H9 (cell line): ENCODE measurements around the gene NBEAL1. TPM values are rescaled to one million over a fixed set of nuclear protein-coding genes. Genes with fewer than 3 reads are reported as not detected.

ENCODE experiments used
- DNase-seq: peaks from one replicate; pipeline ENCODE4 v3.0.0-alpha.2; 2017
- H2AFZ ChIP-seq: one replicate; pipeline ENCODE4 v1.6.1; 2013; ENCODE audit warnings: mild to moderate bottlenecking, low read length, control low read depth, moderate library complexity
- H2AK5ac ChIP-seq: 2 replicates; pipeline ENCODE4 v1.6.1; 2013; ENCODE audit warnings: low read length, control low read depth, mixed read lengths; ENCODE audit not compliant: insufficient read length
- H2BK120ac ChIP-seq: one replicate; pipeline ENCODE4 v1.6.1; 2013; ENCODE audit warnings: low read depth, mild to moderate bottlenecking, low read length, control low read depth, inconsistent platforms; ENCODE audit not compliant: poor library complexity, severe bottlenecking
- H2BK12ac ChIP-seq: 2 replicates; pipeline ENCODE4 v1.6.1; 2013; ENCODE audit warnings: low read length, control low read depth, mixed read lengths, low read depth; ENCODE audit not compliant: insufficient read length
- H2BK15ac ChIP-seq: 2 replicates; pipeline ENCODE4 v1.6.1; 2013; ENCODE audit warnings: low read depth, low read length, control low read depth
- H2BK20ac ChIP-seq: one replicate; pipeline ENCODE4 v1.6.1; 2013; ENCODE audit warnings: low read depth, mild to moderate bottlenecking, low read length, control low read depth, inconsistent platforms; ENCODE audit not compliant: poor library complexity, severe bottlenecking
- H2BK5ac ChIP-seq: 2 replicates; pipeline ENCODE4 v1.6.1; 2013; ENCODE audit warnings: low read length, control low read depth, mixed read lengths; ENCODE audit not compliant: insufficient read length
- H3K14ac ChIP-seq: 2 replicates; pipeline ENCODE4 v1.6.1; 2013; ENCODE audit warnings: low read length, control low read depth; ENCODE audit not compliant: insufficient read depth
- H3K18ac ChIP-seq: 2 replicates; pipeline ENCODE4 v1.6.1; 2013; ENCODE audit warnings: low read depth, mild to moderate bottlenecking, mixed read lengths, low read length, control low read depth; ENCODE audit not compliant: insufficient read length
- H3K23ac ChIP-seq: 2 replicates; pipeline ENCODE4 v1.6.1; 2013; ENCODE audit warnings: low read length, control low read depth, mixed read lengths, low read depth; ENCODE audit not compliant: insufficient read length
- H3K23me2 ChIP-seq: 2 replicates; pipeline ENCODE4 v1.6.1; 2013; ENCODE audit warnings: low read depth, mild to moderate bottlenecking, mixed read lengths, low read length, control low read depth; ENCODE audit not compliant: insufficient read length, poor library complexity, severe bottlenecking
- H3K27ac ChIP-seq: 2 replicates; pipeline ENCODE4 v1.5.1; 2013; ENCODE audit warnings: low read length, control low read depth, mixed read lengths, low read depth; ENCODE audit not compliant: insufficient read length
- H3K27me3 ChIP-seq: 2 replicates; pipeline ENCODE4 v1.6.1; 2013; ENCODE audit warnings: low read length, control low read depth, inconsistent platforms; ENCODE audit not compliant: insufficient read depth
- H3K4ac ChIP-seq: 2 replicates; pipeline ENCODE4 v1.6.1; 2013; ENCODE audit warnings: low read depth, mild to moderate bottlenecking, control low read depth, inconsistent platforms, low read length, moderate library complexity
- H3K4me1 ChIP-seq: 2 replicates; pipeline ENCODE4 v1.6.1; 2013; ENCODE audit warnings: low read length, control low read depth, inconsistent platforms; ENCODE audit not compliant: insufficient read depth
- H3K4me2 ChIP-seq: 2 replicates; pipeline ENCODE4 v1.6.1; 2013; ENCODE audit warnings: low read length, control low read depth, mixed read lengths; ENCODE audit not compliant: insufficient read length, insufficient read depth
- H3K56ac ChIP-seq: 2 replicates; pipeline ENCODE4 v1.6.1; 2013; ENCODE audit warnings: low read depth, mild to moderate bottlenecking, mixed read lengths, low read length, control low read depth; ENCODE audit not compliant: insufficient read length
- H3K79me1 ChIP-seq: 2 replicates; pipeline ENCODE4 v1.6.1; 2013; ENCODE audit warnings: low read depth, mild to moderate bottlenecking, moderate library complexity, low read length, control low read depth, inconsistent platforms; ENCODE audit not compliant: insufficient read depth, poor library complexity, severe bottlenecking
- H3K79me2 ChIP-seq: 2 replicates; pipeline ENCODE4 v1.6.1; 2013; ENCODE audit warnings: low read length, control low read depth, inconsistent platforms; ENCODE audit not compliant: insufficient read depth
- H3K9ac ChIP-seq: 2 replicates; pipeline ENCODE4 v1.6.1; 2013; ENCODE audit warnings: low read length, control low read depth, mixed read lengths; ENCODE audit not compliant: insufficient read length; ENCODE audit errors: extremely low read depth
- H3K9me3 ChIP-seq: one replicate; pipeline ENCODE4 v1.6.1; 2013; ENCODE audit warnings: low read depth, low read length, inconsistent platforms; ENCODE audit not compliant: control insufficient read depth
- H3T11ph ChIP-seq: one replicate; pipeline ENCODE4 v1.6.1; 2013; ENCODE audit warnings: mild to moderate bottlenecking, low read length, control low read depth, inconsistent platforms
- H4K20me1 ChIP-seq: one replicate; pipeline ENCODE4 v1.6.1; 2013; ENCODE audit not compliant: control insufficient read depth, insufficient read length, insufficient read depth
- H4K5ac ChIP-seq: 2 replicates; pipeline ENCODE4 v1.6.1; 2013; ENCODE audit warnings: low read depth, mild to moderate bottlenecking, mixed read lengths, low read length, control low read depth; ENCODE audit not compliant: insufficient read length
- H4K8ac ChIP-seq: replicated peaks from 2 replicates; pipeline ENCODE4 v1.6.1; 2013; ENCODE audit warnings: low read length, control low read depth, mixed read lengths, low read depth; ENCODE audit not compliant: insufficient read length
- H4K91ac ChIP-seq: 2 replicates; pipeline ENCODE4 v1.6.1; 2013; ENCODE audit warnings: low read depth, mild to moderate bottlenecking, moderate library complexity, mixed read lengths, low read length, control low read depth; ENCODE audit not compliant: insufficient read length
- H3K27ac Mint-ChIP-seq, 3 experiments: 2 replicates in 2 of 3; 3 replicates in 1 of 3; pipeline ENCODE4 v1.8.0; 2020 to 2021; ENCODE audit warnings: mixed read lengths in 3 of 3, mild to moderate bottlenecking in 1 of 3, moderate library complexity in 1 of 3
- H3K27me3 Mint-ChIP-seq: 2 replicates; pipeline ENCODE4 v1.8.0; 2021; ENCODE audit warnings: low read depth, mild to moderate bottlenecking, moderate library complexity, mixed read lengths
- H3K36me3 Mint-ChIP-seq, 3 experiments: 2 replicates in 2 of 3; 3 replicates in 1 of 3; pipeline ENCODE4 v1.8.0; 2020 to 2021; ENCODE audit warnings: low read depth in 3 of 3, mixed read lengths in 3 of 3; ENCODE audit not compliant: insufficient read depth in 1 of 3
- H3K4me1 Mint-ChIP-seq, 2 experiments: 2 replicates each; pipeline ENCODE4 v1.8.0; 2020; ENCODE audit warnings: mixed read lengths in 2 of 2
- H3K4me3 Mint-ChIP-seq, 2 experiments: 2 replicates in 1 of 2; 3 replicates in 1 of 2; pipeline ENCODE4 v1.8.0; 2020 to 2021; ENCODE audit warnings: mild to moderate bottlenecking in 2 of 2, mixed read lengths in 2 of 2, moderate library complexity in 1 of 2
- H3K9me3 Mint-ChIP-seq, 2 experiments: 2 replicates in 1 of 2; 3 replicates in 1 of 2; pipeline ENCODE4 v1.8.0; 2020; ENCODE audit warnings: mild to moderate bottlenecking in 2 of 2, mixed read lengths in 2 of 2, moderate library complexity in 1 of 2
- CTCF ChIP-seq: fragments of 200-600 bp; sonication (generic); conservative IDR thresholded peaks from 3 replicates; pipeline ENCODE4 v1.8.0; 2021; ENCODE audit warnings: antibody characterized with exemption, mild to moderate bottlenecking
- WGBS: extraction: QIAGEN DNeasy Blood & Tissue Kit; methylation state at CpG from one replicate; pipeline ENCODE4 v1.1.7; 2013; ENCODE audit warnings: missing lambda C conversion rate, low lambda C conversion rate, mixed read lengths; ENCODE audit not compliant: insufficient read length; ENCODE audit errors: extremely low coverage; 5-methylcytosine and 5-hydroxymethylcytosine counted together
- total RNA-seq: library from RNA; stranded (reverse); gene quantifications from 2 replicates; pipeline ENCODE4 v1.2.1, GENCODE V29; 2021

Gene NBEAL1
- total RNA-seq, 1 experiment from 2014 or later, result 10.1 TPM

DNA sequence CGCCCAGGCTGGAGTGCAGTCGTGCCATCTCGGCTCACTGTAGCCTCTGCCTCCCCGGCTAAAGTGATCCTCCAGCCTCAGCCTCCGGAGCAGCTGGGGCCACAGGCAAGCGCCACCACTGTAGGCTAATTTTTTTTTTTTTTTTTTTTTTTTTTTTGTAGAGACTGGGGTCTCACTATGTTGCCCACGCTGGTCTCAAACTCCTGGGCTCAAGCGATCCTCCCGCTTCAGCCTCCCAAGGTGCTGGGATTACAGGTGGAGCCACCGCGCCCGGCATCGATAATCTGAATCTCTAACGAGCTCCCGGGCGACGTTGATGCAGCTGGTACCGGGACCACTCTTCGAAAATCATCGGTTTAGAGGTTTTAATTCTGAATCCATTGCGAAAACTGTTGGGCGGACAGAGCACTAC is 223.6 kb downstream of the NBEAL1 start:
- H3K4me1 ChIP-seq, result no peaks in the 10 kb centered on the region
- peak overlapping the region; percentile 91 for H3K4me2 ChIP-seq
- no peak overlapping the region for H3T11ph ChIP-seq
- peak overlapping the region; percentile 91 to 97 for H3K4me3 Mint-ChIP-seq
- H4K5ac ChIP-seq, result no peak overlapping the region
- no peaks in the 10 kb centered on the region; a peak in 1 of 5 replicates for H3K9me3 Mint-ChIP-seq
- H2BK12ac ChIP-seq, result no peak overlapping the region
- no peak overlapping the region for H3K56ac ChIP-seq
- H3K36me3 Mint-ChIP-seq, result peaks cover 9 to 25% (median 20%) of the 10 kb centered on the region in 3 experiments
- no peaks in the 10 kb centered on the region for H3K9me3 ChIP-seq
- peak overlapping the region; percentile 68 for H2AFZ ChIP-seq
- peaks cover 10% of the 10 kb centered on the region for H3K23me2 ChIP-seq
- no peak overlapping the region for H2BK120ac ChIP-seq
- no peak overlapping the region for H4K91ac ChIP-seq
- peaks cover 10% of the 10 kb centered on the region in 2 experiments for H3K4me1 Mint-ChIP-seq
- H3K27me3 ChIP-seq, result no peaks in the 10 kb centered on the region
- no peaks in the 10 kb centered on the region for H3K27me3 Mint-ChIP-seq
- H2BK15ac ChIP-seq, result no peak overlapping the region
- no CpG with 5 or more reads among the region's 22 CpGs for WGBS
- H3K9ac ChIP-seq, result peak overlapping the region; percentile 78
- no peak overlapping the region for H2AK5ac ChIP-seq
- DNase-seq, result no peak
- no peaks in the 10 kb centered on the region for H4K20me1 ChIP-seq
- H3K14ac ChIP-seq, result no peak overlapping the region
- H3K79me2 ChIP-seq, result peaks cover 4% of the 10 kb centered on the region; the same call in 1 of the 2 replicates
- H3K27ac ChIP-seq, result no peak overlapping the region
- no peaks in the 10 kb centered on the region for H3K79me1 ChIP-seq
- H4K8ac ChIP-seq, result no peak overlapping the region
- peak overlapping the region; percentile 84 to 92 (median 89); a peak in 3 of 7 replicates for H3K27ac Mint-ChIP-seq
- no peak for TF ChIP-seq CTCF
- H3K23ac ChIP-seq, result no peak overlapping the region
- no peak overlapping the region for H2BK5ac ChIP-seq
- H3K4ac ChIP-seq, result no peak overlapping the region; the same call in 1 of the 2 replicates
- H3K18ac ChIP-seq, result no peak overlapping the region
- no peak overlapping the region for H2BK20ac ChIP-seq
